ENCODE measurements around the gene CIITA.
"Not testable (repeated sequence)": the region's sequence is repeated elsewhere in the genome, so short reads cannot be mapped to it uniquely, and the experiment has no call there.

CIITA gene

GRCh38 chr16:10876799-10877341 lies at the start of gene CIITA:
TSS of gene CIITA (plus strand) at chr16:10877202. CDS start at chr16:10877331, 129 bp downstream.
- no peak for TF ChIP-seq CTCF (IDR thresholded peaks at IDR 0.05)
- H3K27me3 ChIP-seq (ENCODE audit: control insufficient read depth, insufficient read depth, low read length) = no peaks in the 10 kb centered on the region
- no peaks in the 10 kb centered on the region for H3K9me3 ChIP-seq (ENCODE audit: control insufficient read depth, low read length)
- no peaks in the 10 kb centered on the region for H3K79me2 ChIP-seq
- H3K4me3 ChIP-seq (ENCODE audit: low read depth, low read length) = no peak within 1 kb of the TSS
- H3K36me3 ChIP-seq (ENCODE audit: control insufficient read depth, insufficient read depth, low read length) = no peaks in the 10 kb centered on the region
- no peak within 1 kb of the TSS for H2AFZ ChIP-seq
- no peak within 1 kb of the TSS for H3K9ac ChIP-seq
- no peak within 1 kb of the TSS for H3K27ac ChIP-seq
- H3K4me1 ChIP-seq = no peaks in the 10 kb centered on the region
- H3K4me2 ChIP-seq (ENCODE audit: low read length) = no peak within 1 kb of the TSS

- Histone ChIP-seq H3K79me2 (no peaks in the 10 kb centered on the region), H3K27ac (peak overlapping the region; percentile 82), H3K9ac (no peak overlapping the region), H3K36me3 (ENCODE audit: control insufficient read depth, insufficient read depth, low read length) (no peaks in the 10 kb centered on the region), H3K4me2 (ENCODE audit: low read length) (peak overlapping the region; percentile 66), H3K27me3 (ENCODE audit: control insufficient read depth, insufficient read depth, low read length) (no peaks in the 10 kb centered on the region), H3K4me3 (ENCODE audit: low read depth, low read length) (no peak overlapping the region), H2AFZ (peak overlapping the region; percentile 85), H3K9me3 (ENCODE audit: control insufficient read depth, low read length) (no peaks in the 10 kb centered on the region), H3K4me1 (peaks cover 20% of the 10 kb centered on the region)
- TF ChIP-seq CTCF (IDR thresholded peaks at IDR 0.05) = no peak
These were observed 49.2 kb upstream of the CIITA start for GRCh38 chr16:10827691-10828341.

- H3K79me2 ChIP-seq = no peaks in the 10 kb centered on the region
- peaks cover 20% of the 10 kb centered on the region for H3K4me1 ChIP-seq
- peak overlapping the region; percentile 85 for H2AFZ ChIP-seq
- H3K4me2 ChIP-seq (ENCODE audit: low read length) = peak overlapping the region; percentile 66
- no peaks in the 10 kb centered on the region for H3K36me3 ChIP-seq (ENCODE audit: control insufficient read depth, insufficient read depth, low read length)
- H3K27me3 ChIP-seq (ENCODE audit: control insufficient read depth, insufficient read depth, low read length) = no peaks in the 10 kb centered on the region
- H3K27ac ChIP-seq = peak overlapping the region; percentile 82
- peak overlapping the region; percentile 14 for H3K4me3 ChIP-seq (ENCODE audit: low read depth, low read length)
- H3K9me3 ChIP-seq (ENCODE audit: control insufficient read depth, low read length) = no peaks in the 10 kb centered on the region
- no peak overlapping the region for H3K9ac ChIP-seq
- no peak for TF ChIP-seq CTCF (IDR thresholded peaks at IDR 0.05)
These were observed 48.1 kb upstream of the CIITA start for GRCh38 chr16:10828851-10829366.

GRCh38 chr16:10829390-10830098 lies 47.5 kb upstream of the CIITA start:
- H3K9me3 ChIP-seq (ENCODE audit: control insufficient read depth, low read length); H3K79me2 ChIP-seq; H3K36me3 ChIP-seq (ENCODE audit: control insufficient read depth, insufficient read depth, low read length); H3K4me3 ChIP-seq (ENCODE audit: low read depth, low read length); H3K27me3 ChIP-seq (ENCODE audit: control insufficient read depth, insufficient read depth, low read length); H3K9ac ChIP-seq: not testable (repeated sequence)
- Histone ChIP-seq H3K4me2 (ENCODE audit: low read length) (peak overlapping the region; percentile 66), H3K27ac (peak overlapping the region; percentile 82), H2AFZ (peak overlapping the region; percentile 85), H3K4me1 (peaks cover 20% of the 10 kb centered on the region)

GRCh38 chr16:10830240-10830639 lies 46.8 kb upstream of the CIITA start:
- not testable (repeated sequence) for H3K36me3 ChIP-seq (ENCODE audit: control insufficient read depth, insufficient read depth, low read length); H3K27ac ChIP-seq; H3K27me3 ChIP-seq (ENCODE audit: control insufficient read depth, insufficient read depth, low read length); H3K9ac ChIP-seq; H2AFZ ChIP-seq; H3K4me2 ChIP-seq (ENCODE audit: low read length); H3K79me2 ChIP-seq; H3K9me3 ChIP-seq (ENCODE audit: control insufficient read depth, low read length); H3K4me3 ChIP-seq (ENCODE audit: low read depth, low read length)
- peaks cover 20% of the 10 kb centered on the region for H3K4me1 ChIP-seq
